Smooth muscle cell (in vitro differentiated cells): ENCODE data around the gene CSF1. TPM values are rescaled to one million over a fixed set of nuclear protein-coding genes. Genes with fewer than 3 reads are reported as not detected.

ENCODE experiments used
- DNase-seq: peaks from one replicate; lab custom pipeline; 2025; ENCODE audit not compliant: unreplicated experiment; lab: John Stamatoyannopoulos, UW
- H2AFZ ChIP-seq: fragments of 200-600 bp; sonication (generic); 2 replicates; pipeline ENCODE4 v1.6.0; 2016; ENCODE audit warnings: antibody characterized with exemption, low read depth, mild to moderate bottlenecking
- H3F3A ChIP-seq: fragments of 200-600 bp; sonication (generic); 2 replicates; pipeline ENCODE4 v1.6.0; 2017; ENCODE audit warnings: antibody characterized with exemption, low read depth
- H3K27ac ChIP-seq: fragments of 200-600 bp; sonication (generic); 2 replicates; pipeline ENCODE4 v1.5.1; 2016; ENCODE audit warnings: low read depth, mild to moderate bottlenecking
- H3K27me3 ChIP-seq: fragments of 200-600 bp; sonication (generic); 2 replicates; pipeline ENCODE4 v1.6.1; 2016; ENCODE audit warnings: low read depth, mild to moderate bottlenecking
- H3K36me3 ChIP-seq: fragments of 200-600 bp; sonication (generic); 2 replicates; pipeline ENCODE4 v1.5.1; 2016; ENCODE audit warnings: low read depth
- H3K4me1 ChIP-seq: fragments of 200-600 bp; sonication (generic); 2 replicates; pipeline ENCODE4 v1.5.1; 2016; ENCODE audit warnings: low read depth
- H3K4me2 ChIP-seq: fragments of 200-600 bp; sonication (generic); 2 replicates; pipeline ENCODE4 v1.6.0; 2016; ENCODE audit warnings: mild to moderate bottlenecking
- H3K4me3 ChIP-seq: fragments of 200-600 bp; sonication (generic); 2 replicates; pipeline ENCODE4 v1.5.1; 2016; ENCODE audit warnings: mild to moderate bottlenecking
- H3K79me2 ChIP-seq: fragments of 200-600 bp; sonication (generic); 2 replicates; pipeline ENCODE4 v1.6.0; 2016; ENCODE audit warnings: low read depth, mild to moderate bottlenecking
- H3K9ac ChIP-seq: fragments of 200-600 bp; sonication (generic); 2 replicates; pipeline ENCODE4 v1.6.0; 2016; ENCODE audit warnings: low read depth
- H3K9me3 ChIP-seq: fragments of 200-600 bp; sonication (generic); replicated peaks from 2 replicates; pipeline ENCODE4 v1.5.1; 2016; ENCODE audit warnings: low read depth
- H4K20me1 ChIP-seq: fragments of 200-600 bp; sonication (generic); 2 replicates; pipeline ENCODE4 v1.6.0; 2016; ENCODE audit warnings: low read depth
- WGBS: methylation state at CpG from one replicate; pipeline ENCODE4 v1.1.7; 2016; ENCODE audit warnings: low lambda C conversion rate; 5-methylcytosine and 5-hydroxymethylcytosine counted together
- polyA plus RNA-seq: library from polyadenylated mRNA; unstranded; fragments of >200 nt; fragmentation: Nextera tagmentation; extraction: Ambion mirVana; gene quantifications from 2 replicates; pipeline ENCODE4 v1.2.1, GENCODE V29; 2016
- total RNA-seq: library from RNA; depleted of rRNA; stranded (reverse); fragments of >200 nt; gene quantifications from 2 replicates; pipeline ENCODE4 v1.2.3, GENCODE V29; 2014
- TF ChIP-seq, protein P1 (sequence below): fragments of 200-600 bp; sonication (generic); IDR thresholded peaks from 2 replicates; pipeline ENCODE4 v1.5.1; 2017; ENCODE audit warnings: borderline replicate concordance, mild to moderate bottlenecking, antibody characterized with exemption; ENCODE audit not compliant: insufficient read depth, poor library complexity, severe bottlenecking

Gene CSF1
- total and polyA plus RNA-seq, 2 experiments from 2014 or later, result 22.4 to 30.9 TPM

DNA sequence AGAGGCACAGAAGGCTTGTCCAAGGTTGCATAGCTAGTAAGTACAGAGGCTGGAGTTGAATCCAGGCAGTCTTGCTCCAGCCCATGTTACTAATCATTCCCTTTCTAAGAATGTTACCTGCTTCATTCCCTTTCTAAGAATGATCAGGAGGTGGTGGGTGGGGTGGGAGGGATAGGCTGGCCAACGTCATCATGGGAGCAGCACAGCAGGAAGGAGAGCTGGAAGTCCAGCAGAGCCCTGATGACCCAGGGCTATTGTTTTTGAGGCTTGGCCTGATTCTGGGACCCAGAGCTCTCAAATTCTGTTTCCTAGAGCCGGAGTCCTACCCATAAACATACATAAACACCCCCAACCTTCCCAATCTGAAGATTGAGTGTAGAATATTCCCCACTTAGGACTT is 11.8 kb upstream of the CSF1 start:
- H3K4me3 ChIP-seq, result no peak overlapping the region
- H3K27me3 ChIP-seq, result no peaks in the 10 kb centered on the region
- H4K20me1 ChIP-seq, result no peaks in the 10 kb centered on the region
- H2AFZ ChIP-seq, result no peak overlapping the region
- H3F3A ChIP-seq, result no peaks in the 10 kb centered on the region
- no peak overlapping the region for H3K4me2 ChIP-seq
- H3K36me3 ChIP-seq, result no peaks in the 10 kb centered on the region
- TF ChIP-seq, protein P1, sequence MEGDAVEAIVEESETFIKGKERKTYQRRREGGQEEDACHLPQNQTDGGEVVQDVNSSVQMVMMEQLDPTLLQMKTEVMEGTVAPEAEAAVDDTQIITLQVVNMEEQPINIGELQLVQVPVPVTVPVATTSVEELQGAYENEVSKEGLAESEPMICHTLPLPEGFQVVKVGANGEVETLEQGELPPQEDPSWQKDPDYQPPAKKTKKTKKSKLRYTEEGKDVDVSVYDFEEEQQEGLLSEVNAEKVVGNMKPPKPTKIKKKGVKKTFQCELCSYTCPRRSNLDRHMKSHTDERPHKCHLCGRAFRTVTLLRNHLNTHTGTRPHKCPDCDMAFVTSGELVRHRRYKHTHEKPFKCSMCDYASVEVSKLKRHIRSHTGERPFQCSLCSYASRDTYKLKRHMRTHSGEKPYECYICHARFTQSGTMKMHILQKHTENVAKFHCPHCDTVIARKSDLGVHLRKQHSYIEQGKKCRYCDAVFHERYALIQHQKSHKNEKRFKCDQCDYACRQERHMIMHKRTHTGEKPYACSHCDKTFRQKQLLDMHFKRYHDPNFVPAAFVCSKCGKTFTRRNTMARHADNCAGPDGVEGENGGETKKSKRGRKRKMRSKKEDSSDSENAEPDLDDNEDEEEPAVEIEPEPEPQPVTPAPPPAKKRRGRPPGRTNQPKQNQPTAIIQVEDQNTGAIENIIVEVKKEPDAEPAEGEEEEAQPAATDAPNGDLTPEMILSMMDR, result no peak
- H3K9me3 ChIP-seq, result no peaks in the 10 kb centered on the region
- no peak for DNase-seq
- H3K4me1 ChIP-seq, result no peaks in the 10 kb centered on the region
- WGBS, result 98% methylated on average over 2 of the region's 2 CpGs
- H3K9ac ChIP-seq, result no peak overlapping the region
- no peak overlapping the region for H3K27ac ChIP-seq
- H3K79me2 ChIP-seq, result no peaks in the 10 kb centered on the region

DNA sequence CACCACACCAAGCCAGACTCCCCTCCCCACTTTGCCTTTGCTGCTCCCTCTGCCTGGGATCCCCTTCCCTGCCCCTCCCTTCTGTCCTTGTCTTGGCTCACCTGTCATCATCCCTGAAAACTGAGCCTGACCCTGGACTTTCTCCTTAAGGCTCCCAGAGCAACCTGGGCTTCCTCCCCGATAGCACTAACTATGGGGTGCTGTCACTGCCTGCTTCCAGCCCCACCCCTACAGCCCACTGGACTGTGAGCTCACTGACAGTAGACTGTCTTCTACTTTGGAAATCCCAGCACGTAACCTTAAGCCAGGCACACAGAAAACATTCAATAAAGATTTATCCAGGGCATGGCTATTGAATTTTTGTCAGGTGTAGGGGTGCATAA is 9.5 kb upstream of the CSF1 start:
- Histone ChIP-seq H3F3A (no peaks in the 10 kb centered on the region), H3K9ac (no peak overlapping the region), H3K27ac (no peak overlapping the region), H2AFZ (no peak overlapping the region), H3K36me3 (no peaks in the 10 kb centered on the region), H3K4me2 (no peak overlapping the region), H3K79me2 (no peaks in the 10 kb centered on the region), H3K4me3 (no peak overlapping the region), H3K9me3 (no peaks in the 10 kb centered on the region), H3K27me3 (no peaks in the 10 kb centered on the region), H3K4me1 (no peaks in the 10 kb centered on the region), H4K20me1 (no peaks in the 10 kb centered on the region)
- WGBS, result 92% methylated on average over 2 of the region's 2 CpGs
- DNase-seq, result no peak
- TF ChIP-seq, protein P1, result no peak

GRCh38 chr1:109901524-109902145 is 9.0 kb upstream of the CSF1 start:
- H3K9ac ChIP-seq, result no peak overlapping the region
- H3K9me3 ChIP-seq, result no peaks in the 10 kb centered on the region
- DNase-seq, result no peak
- WGBS, result 87% methylated on average over 4 of the region's 4 CpGs
- H4K20me1 ChIP-seq, result no peaks in the 10 kb centered on the region
- no peak overlapping the region for H3K4me2 ChIP-seq
- H3K4me1 ChIP-seq, result no peaks in the 10 kb centered on the region
- no peaks in the 10 kb centered on the region for H3K79me2 ChIP-seq
- H3K4me3 ChIP-seq, result no peak overlapping the region
- H3K27me3 ChIP-seq, result no peaks in the 10 kb centered on the region
- no peaks in the 10 kb centered on the region for H3F3A ChIP-seq
- TF ChIP-seq, protein P1, result no peak
- no peak overlapping the region for H2AFZ ChIP-seq
- no peak overlapping the region for H3K27ac ChIP-seq
- no peaks in the 10 kb centered on the region for H3K36me3 ChIP-seq

GRCh38 chr1:109902204-109902985 is 8.3 kb upstream of the CSF1 start:
- Histone ChIP-seq H3K27ac (no peak overlapping the region), H3K79me2 (no peaks in the 10 kb centered on the region), H3F3A (no peaks in the 10 kb centered on the region), H3K9me3 (no peaks in the 10 kb centered on the region), H3K36me3 (no peaks in the 10 kb centered on the region), H2AFZ (no peak overlapping the region), H3K27me3 (no peaks in the 10 kb centered on the region), H3K4me2 (no peak overlapping the region), H3K9ac (no peak overlapping the region), H3K4me1 (no peaks in the 10 kb centered on the region), H3K4me3 (no peak overlapping the region), H4K20me1 (no peaks in the 10 kb centered on the region)
- DNase-seq, result no peak
- TF ChIP-seq, protein P1, result no peak
- WGBS, result 92% methylated on average over 9 of the region's 9 CpGs
